WTC11 (cell line): ENCODE results near the gene AKAP13.

Experiments used
- CBFB ChIP-seq: sonication (generic); formaldehyde crosslinking; IDR thresholded peaks from 2 replicates; pipeline ENCODE4 v1.8.1; 2022; ENCODE audit warnings: mild to moderate bottlenecking, low read depth, missing genetic modification reagents
- CREB1 ChIP-seq: sonication (generic); formaldehyde crosslinking; IDR thresholded peaks from 2 replicates; pipeline ENCODE4 v1.8.0; 2023; ENCODE audit warnings: mild to moderate bottlenecking, missing genetic modification reagents
- ELF4 ChIP-seq: sonication (generic); formaldehyde crosslinking; IDR thresholded peaks from 2 replicates; pipeline ENCODE4 v1.8.1; 2022; ENCODE audit warnings: low read depth, mild to moderate bottlenecking, moderate library complexity, missing genetic modification reagents
- FOXJ3 ChIP-seq: sonication (generic); formaldehyde crosslinking; IDR thresholded peaks from 2 replicates; pipeline ENCODE4 v1.9.0; 2021; ENCODE audit warnings: missing genetic modification reagents, mild to moderate bottlenecking, borderline replicate concordance
- FOXP1 ChIP-seq: sonication (generic); formaldehyde crosslinking; IDR thresholded peaks from 2 replicates; pipeline ENCODE4 v1.8.0; 2022; ENCODE audit warnings: missing genetic modification reagents, mild to moderate bottlenecking, moderate library complexity, borderline replicate concordance
- KAT7 ChIP-seq: sonication (generic); formaldehyde crosslinking; IDR thresholded peaks from 2 replicates; pipeline ENCODE4 v1.8.1; 2023; ENCODE audit warnings: missing genetic modification reagents, mild to moderate bottlenecking, borderline replicate concordance
- RELA ChIP-seq: sonication (generic); formaldehyde crosslinking; IDR thresholded peaks from 2 replicates; pipeline ENCODE4 v1.8.1; 2022; ENCODE audit warnings: missing genetic modification reagents, mild to moderate bottlenecking, borderline replicate concordance
- TCF7 ChIP-seq: sonication (generic); formaldehyde crosslinking; IDR thresholded peaks from 2 replicates; pipeline ENCODE4 v1.8.0; 2022; ENCODE audit warnings: mild to moderate bottlenecking, low read depth, missing genetic modification reagents, moderate library complexity
- ZNF138 ChIP-seq: sonication (generic); formaldehyde crosslinking; conservative IDR thresholded peaks from 2 replicates; pipeline ENCODE4 v1.8.1; 2022; ENCODE audit warnings: mild to moderate bottlenecking, moderate library complexity, missing genetic modification reagents
- TF ChIP-seq, protein P1 (sequence below): fragments of 200-600 bp; IDR thresholded peaks from 2 replicates; pipeline ENCODE4 v1.8.0; 2022; ENCODE audit warnings: antibody characterized with exemption
- TF ChIP-seq, protein P2 (sequence below): sonication (generic); formaldehyde crosslinking; IDR thresholded peaks from 2 replicates; pipeline ENCODE4 v1.8.0; 2023; ENCODE audit warnings: missing genetic modification reagents
- TF ChIP-seq, protein P3 (sequence below): fragments of 250-450 bp; sonication (Bioruptor Pico); IDR thresholded peaks from 2 replicates; pipeline ENCODE4 v2.1.2; 2022; ENCODE audit warnings: mild to moderate bottlenecking, moderate library complexity
- TF ChIP-seq, protein P4 (sequence below): sonication (generic); formaldehyde crosslinking; IDR thresholded peaks from 2 replicates; pipeline ENCODE4 v1.8.1; 2022; ENCODE audit warnings: low read depth, missing genetic modification reagents, borderline replicate concordance
- TF ChIP-seq, protein P5 (sequence below): sonication (generic); formaldehyde crosslinking; conservative IDR thresholded peaks from 2 replicates; pipeline ENCODE4 v1.8.1; 2022; ENCODE audit warnings: mild to moderate bottlenecking, missing genetic modification reagents

DNA sequence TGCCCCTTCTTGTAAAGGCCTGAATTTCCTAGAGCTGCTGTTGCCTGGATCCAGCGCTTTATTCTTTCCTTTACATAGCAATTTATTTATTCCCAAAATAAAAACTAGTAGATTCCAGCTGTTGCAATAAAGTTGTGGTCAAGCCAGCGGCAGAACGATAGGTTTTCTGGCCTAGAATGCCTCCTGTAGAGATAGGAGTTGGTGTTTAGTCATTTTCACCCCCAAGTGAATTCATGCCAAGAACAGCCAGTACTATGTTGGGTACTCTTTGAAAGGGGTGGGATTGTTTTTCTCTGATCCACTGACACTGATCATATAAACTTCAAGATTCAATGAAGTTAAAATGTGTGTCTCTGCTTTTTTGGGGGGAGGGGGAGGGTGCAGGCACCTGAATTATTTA, 344.6 kb downstream of the AKAP13 start:
- TF ChIP-seq, protein P1, sequence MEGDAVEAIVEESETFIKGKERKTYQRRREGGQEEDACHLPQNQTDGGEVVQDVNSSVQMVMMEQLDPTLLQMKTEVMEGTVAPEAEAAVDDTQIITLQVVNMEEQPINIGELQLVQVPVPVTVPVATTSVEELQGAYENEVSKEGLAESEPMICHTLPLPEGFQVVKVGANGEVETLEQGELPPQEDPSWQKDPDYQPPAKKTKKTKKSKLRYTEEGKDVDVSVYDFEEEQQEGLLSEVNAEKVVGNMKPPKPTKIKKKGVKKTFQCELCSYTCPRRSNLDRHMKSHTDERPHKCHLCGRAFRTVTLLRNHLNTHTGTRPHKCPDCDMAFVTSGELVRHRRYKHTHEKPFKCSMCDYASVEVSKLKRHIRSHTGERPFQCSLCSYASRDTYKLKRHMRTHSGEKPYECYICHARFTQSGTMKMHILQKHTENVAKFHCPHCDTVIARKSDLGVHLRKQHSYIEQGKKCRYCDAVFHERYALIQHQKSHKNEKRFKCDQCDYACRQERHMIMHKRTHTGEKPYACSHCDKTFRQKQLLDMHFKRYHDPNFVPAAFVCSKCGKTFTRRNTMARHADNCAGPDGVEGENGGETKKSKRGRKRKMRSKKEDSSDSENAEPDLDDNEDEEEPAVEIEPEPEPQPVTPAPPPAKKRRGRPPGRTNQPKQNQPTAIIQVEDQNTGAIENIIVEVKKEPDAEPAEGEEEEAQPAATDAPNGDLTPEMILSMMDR = no peak
- TF ChIP-seq, protein P2, sequence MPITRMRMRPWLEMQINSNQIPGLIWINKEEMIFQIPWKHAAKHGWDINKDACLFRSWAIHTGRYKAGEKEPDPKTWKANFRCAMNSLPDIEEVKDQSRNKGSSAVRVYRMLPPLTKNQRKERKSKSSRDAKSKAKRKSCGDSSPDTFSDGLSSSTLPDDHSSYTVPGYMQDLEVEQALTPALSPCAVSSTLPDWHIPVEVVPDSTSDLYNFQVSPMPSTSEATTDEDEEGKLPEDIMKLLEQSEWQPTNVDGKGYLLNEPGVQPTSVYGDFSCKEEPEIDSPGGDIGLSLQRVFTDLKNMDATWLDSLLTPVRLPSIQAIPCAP (CRISPR knock-in tag) = no peak
- TF ChIP-seq, protein P3, sequence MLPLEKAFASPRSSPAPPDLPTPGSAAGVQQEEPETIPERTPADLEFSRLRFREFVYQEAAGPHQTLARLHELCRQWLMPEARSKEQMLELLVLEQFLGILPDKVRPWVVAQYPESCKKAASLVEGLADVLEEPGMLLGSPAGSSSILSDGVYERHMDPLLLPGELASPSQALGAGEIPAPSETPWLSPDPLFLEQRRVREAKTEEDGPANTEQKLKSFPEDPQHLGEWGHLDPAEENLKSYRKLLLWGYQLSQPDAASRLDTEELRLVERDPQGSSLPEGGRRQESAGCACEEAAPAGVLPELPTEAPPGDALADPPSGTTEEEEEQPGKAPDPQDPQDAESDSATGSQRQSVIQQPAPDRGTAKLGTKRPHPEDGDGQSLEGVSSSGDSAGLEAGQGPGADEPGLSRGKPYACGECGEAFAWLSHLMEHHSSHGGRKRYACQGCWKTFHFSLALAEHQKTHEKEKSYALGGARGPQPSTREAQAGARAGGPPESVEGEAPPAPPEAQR (CRISPR knock-in tag) = no peak
- TF ChIP-seq ELF4 = no peak
- no peak for TF ChIP-seq CBFB (CRISPR knock-in tag)
- no peak for TF ChIP-seq ZNF138 (CRISPR knock-in tag)
- TF ChIP-seq KAT7 = no peak
- no peak for TF ChIP-seq FOXJ3 (CRISPR knock-in tag)
- TF ChIP-seq CREB1 (CRISPR knock-in tag) = no peak
- TF ChIP-seq, protein P4, sequence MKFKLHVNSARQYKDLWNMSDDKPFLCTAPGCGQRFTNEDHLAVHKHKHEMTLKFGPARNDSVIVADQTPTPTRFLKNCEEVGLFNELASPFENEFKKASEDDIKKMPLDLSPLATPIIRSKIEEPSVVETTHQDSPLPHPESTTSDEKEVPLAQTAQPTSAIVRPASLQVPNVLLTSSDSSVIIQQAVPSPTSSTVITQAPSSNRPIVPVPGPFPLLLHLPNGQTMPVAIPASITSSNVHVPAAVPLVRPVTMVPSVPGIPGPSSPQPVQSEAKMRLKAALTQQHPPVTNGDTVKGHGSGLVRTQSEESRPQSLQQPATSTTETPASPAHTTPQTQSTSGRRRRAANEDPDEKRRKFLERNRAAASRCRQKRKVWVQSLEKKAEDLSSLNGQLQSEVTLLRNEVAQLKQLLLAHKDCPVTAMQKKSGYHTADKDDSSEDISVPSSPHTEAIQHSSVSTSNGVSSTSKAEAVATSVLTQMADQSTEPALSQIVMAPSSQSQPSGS (CRISPR knock-in tag) = no peak
- TF ChIP-seq FOXP1 = no peak
- TF ChIP-seq TCF7 (CRISPR knock-in tag) = no peak
- TF ChIP-seq RELA (CRISPR knock-in tag) = no peak
- TF ChIP-seq, protein P5, sequence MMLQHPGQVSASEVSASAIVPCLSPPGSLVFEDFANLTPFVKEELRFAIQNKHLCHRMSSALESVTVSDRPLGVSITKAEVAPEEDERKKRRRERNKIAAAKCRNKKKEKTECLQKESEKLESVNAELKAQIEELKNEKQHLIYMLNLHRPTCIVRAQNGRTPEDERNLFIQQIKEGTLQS (CRISPR knock-in tag) = no peak
